GM12874 (cell line): ENCODE results near the gene GNAT1.

ENCODE experiments used
- CTCF ChIP-seq: IDR thresholded peaks from 2 replicates; pipeline ENCODE4 v1.5.1; 2011; ENCODE audit warnings: low read depth, mild to moderate bottlenecking, control low read depth, low read length, moderate library complexity; ENCODE audit not compliant: insufficient read depth

Gene GNAT1

GRCh38 chr3:50207359-50208042 lies 16.1 kb downstream of the GNAT1 start:
- TF ChIP-seq CTCF = no peak

GRCh38 chr3:50208677-50209344 lies 17.4 kb downstream of the GNAT1 start:
- no peak for TF ChIP-seq CTCF

- no peak for TF ChIP-seq CTCF
Measured at GRCh38 chr3:50210176-50210509, 18.7 kb downstream of the GNAT1 start.

- no peak for TF ChIP-seq CTCF
Measured at GRCh38 chr3:50210510-50211367, 19.3 kb downstream of the GNAT1 start.

- TF ChIP-seq CTCF = no peak
Measured at GRCh38 chr3:50211930-50212329, 20.5 kb downstream of the GNAT1 start.

GRCh38 chr3:50212502-50212901 lies 21.1 kb downstream of the GNAT1 start:
- TF ChIP-seq CTCF = peak; percentile 40

GRCh38 chr3:50212971-50213370 lies 21.6 kb downstream of the GNAT1 start:
- no peak for TF ChIP-seq CTCF
